ENCODE measurements around the gene WDR5. TPM values are rescaled to one million over a fixed set of nuclear protein-coding genes. Genes with fewer than 3 reads are reported as not detected.
A peak's percentile ranks its signal among the peaks of the same experiment; 100 is the strongest.

Gene WDR5
- total and polyA plus RNA-seq, 2 donors (not counting 1 experiment from before 2014, with no cell fraction given) = 15.5 to 26.0 TPM

DNA sequence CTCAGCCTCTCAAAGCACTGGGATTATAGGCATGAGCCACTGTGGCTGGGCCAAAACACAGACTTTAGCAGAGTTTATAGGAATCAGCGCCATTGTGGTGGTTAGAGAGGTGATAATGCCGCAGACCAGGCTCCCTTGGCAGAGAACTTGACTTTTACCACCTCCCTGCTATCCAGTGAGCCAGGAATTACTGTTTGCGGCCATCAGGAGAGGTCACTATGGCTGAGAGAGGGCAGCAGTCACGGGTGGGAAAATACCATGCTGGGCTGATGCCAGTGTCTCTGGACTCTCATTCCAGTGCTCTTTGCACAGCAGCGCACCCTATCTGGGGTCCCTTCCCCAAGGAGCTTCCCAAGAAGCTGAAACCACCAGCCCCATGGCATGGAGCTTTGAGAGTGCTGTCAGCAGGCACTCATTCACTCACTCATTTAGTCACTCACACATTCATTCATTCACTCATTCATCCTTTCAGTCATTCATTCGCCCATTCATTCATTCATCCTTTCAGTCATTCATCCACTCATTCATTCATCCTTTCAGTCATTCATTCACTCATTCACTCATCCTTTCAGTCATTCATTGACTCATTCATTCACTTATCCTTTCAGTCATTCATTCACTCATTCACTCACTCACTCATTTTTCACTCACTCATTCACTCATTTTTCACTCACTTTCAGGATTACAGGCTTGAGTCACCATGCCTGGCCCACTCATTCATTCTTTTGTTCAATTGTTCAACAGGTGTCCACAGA lies 55.8 kb downstream of the WDR5 start:
- DNase-seq (ENCODE audit: low read depth in 2 of 2) = no peak
- H3K4me1 ChIP-seq (ENCODE audit: control insufficient read depth, extremely low read depth, insufficient read depth, low read length) = no peaks in the 10 kb centered on the region
- no peaks in the 10 kb centered on the region for H4K20me1 ChIP-seq (ENCODE audit: control insufficient read depth, extremely low read depth, insufficient read depth, low read length)
- H3K36me3 ChIP-seq (ENCODE audit: control insufficient read depth, insufficient read depth, low read length) = no peaks in the 10 kb centered on the region
- H3K4me3 ChIP-seq (replicated peaks in 1 of 4; ENCODE audit: control extremely low read depth in 1 of 4, insufficient read depth in 1 of 4, low read depth in 3 of 4, low read length in 4 of 4) = no peak overlapping the region
- no peak overlapping the region for H3K9ac ChIP-seq (ENCODE audit: insufficient read depth, low read length)
- no peak for TF ChIP-seq CTCF (conservative IDR thresholded peaks at IDR 0.05 in 1 of 2, IDR thresholded peaks at IDR 0.05 in 1 of 2; ENCODE audit: low read depth in 1 of 2, low read length in 2 of 2)
- H2AFZ ChIP-seq (ENCODE audit: low read length) = no peak overlapping the region
- H3K9me3 ChIP-seq (ENCODE audit: control insufficient read depth, insufficient read depth, low read depth, low read length) = no peaks in the 10 kb centered on the region
- H3K27me3 ChIP-seq (ENCODE audit: control insufficient read depth, insufficient read depth, low read length) = peaks cover 9% of the 10 kb centered on the region
- no peak overlapping the region for H3K4me2 ChIP-seq (ENCODE audit: extremely low read depth, insufficient read depth, low read length)
- H3K27ac ChIP-seq (ENCODE audit: insufficient read depth, low read length) = no peak overlapping the region
- no peaks in the 10 kb centered on the region for H3K79me2 ChIP-seq (ENCODE audit: control insufficient read depth, insufficient read depth, low read length)

DNA sequence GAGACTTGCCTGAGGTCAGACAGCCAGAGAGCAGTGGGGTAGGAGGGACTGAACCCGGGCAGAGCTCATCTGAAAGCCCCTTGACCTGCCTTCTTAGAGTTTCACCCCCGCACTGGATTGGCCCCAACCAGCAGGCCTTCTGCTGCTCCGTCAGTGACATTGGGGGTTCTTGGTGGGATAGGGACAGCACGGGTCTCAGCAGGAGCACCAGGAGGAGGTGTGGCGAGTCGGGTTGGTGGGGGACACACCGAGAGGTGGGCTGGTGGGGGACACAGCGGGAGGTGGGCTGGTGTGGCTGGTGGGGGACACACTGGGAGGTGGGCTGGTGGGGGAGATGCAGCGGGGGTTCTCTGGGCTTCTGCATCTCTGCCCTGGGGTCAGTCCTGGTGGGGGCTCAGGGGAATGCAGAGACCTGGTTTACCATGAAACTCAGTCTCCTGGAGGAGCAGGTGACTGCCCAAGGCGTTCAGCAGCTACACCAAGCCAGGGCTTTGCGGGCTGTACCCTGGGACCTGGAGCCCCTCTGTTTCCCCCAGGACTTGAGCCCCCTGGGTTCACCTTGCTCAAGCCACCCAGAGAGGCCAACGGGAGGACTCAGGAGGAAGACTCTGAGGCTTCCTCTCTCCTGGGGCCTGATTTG lies 56.5 kb downstream of the WDR5 start:
- Histone ChIP-seq H3K27me3 (ENCODE audit: control insufficient read depth, insufficient read depth, low read length) (peaks cover 5% of the 10 kb centered on the region), H3K9ac (ENCODE audit: insufficient read depth, low read length) (no peak overlapping the region), H3K36me3 (ENCODE audit: control insufficient read depth, insufficient read depth, low read length) (no peaks in the 10 kb centered on the region), H3K9me3 (ENCODE audit: control insufficient read depth, insufficient read depth, low read depth, low read length) (no peaks in the 10 kb centered on the region), H3K4me3 (replicated peaks in 1 of 4; ENCODE audit: control extremely low read depth in 1 of 4, insufficient read depth in 1 of 4, low read depth in 3 of 4, low read length in 4 of 4) (no peak overlapping the region), H4K20me1 (ENCODE audit: control insufficient read depth, extremely low read depth, insufficient read depth, low read length) (no peaks in the 10 kb centered on the region), H3K79me2 (ENCODE audit: control insufficient read depth, insufficient read depth, low read length) (no peaks in the 10 kb centered on the region), H3K4me1 (ENCODE audit: control insufficient read depth, extremely low read depth, insufficient read depth, low read length) (no peaks in the 10 kb centered on the region), H3K4me2 (ENCODE audit: extremely low read depth, insufficient read depth, low read length) (no peak overlapping the region), H2AFZ (ENCODE audit: low read length) (no peak overlapping the region), H3K27ac (ENCODE audit: insufficient read depth, low read length) (no peak overlapping the region)
- DNase-seq (ENCODE audit: low read depth in 2 of 2) = no peak
- TF ChIP-seq EZH2 (IDR thresholded peaks at IDR 0.05; ENCODE audit: low read length, missing control alignments) (no peak), CTCF (conservative IDR thresholded peaks at IDR 0.05 in 1 of 2, IDR thresholded peaks at IDR 0.05 in 1 of 2; ENCODE audit: low read depth in 1 of 2, low read length in 2 of 2) (no peak)

DNA sequence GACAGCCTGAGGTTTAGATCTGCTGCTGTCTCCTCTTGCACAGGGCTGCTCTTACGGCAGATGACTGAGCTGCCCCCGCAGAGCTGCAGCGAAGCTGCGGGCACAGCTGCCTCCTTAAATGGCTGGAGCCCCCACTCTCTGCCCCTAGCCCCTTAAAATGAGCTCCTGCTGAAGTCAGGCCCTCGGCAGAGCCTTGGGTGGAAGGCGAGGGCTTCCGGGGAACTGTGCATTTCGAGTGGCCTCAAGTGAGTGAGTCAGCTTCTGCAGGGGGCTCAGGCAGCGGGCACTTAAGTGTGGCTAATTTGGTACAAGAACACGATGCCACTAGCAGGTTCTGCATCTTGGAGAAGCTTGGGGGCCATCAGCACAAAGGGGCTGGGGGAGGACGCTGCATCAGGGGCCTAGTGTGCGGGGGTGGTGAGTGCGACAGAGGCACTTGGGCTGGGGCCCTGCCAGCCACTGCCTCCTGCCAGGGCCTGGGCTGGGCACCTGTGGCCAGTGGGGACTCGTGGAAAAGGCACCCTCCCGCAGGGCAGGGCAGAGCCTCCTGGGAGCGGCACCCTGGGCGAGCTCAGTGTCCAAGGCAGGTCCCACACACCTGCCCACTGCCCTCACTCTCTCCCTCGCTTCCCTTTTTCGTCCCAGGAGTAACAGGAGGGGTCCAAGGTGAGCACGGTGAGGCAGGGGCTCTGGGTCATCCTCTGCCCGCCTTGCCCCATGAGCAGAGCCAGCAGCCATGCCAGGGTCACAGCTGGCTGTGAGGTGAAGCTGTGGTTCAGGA lies 57.3 kb downstream of the WDR5 start:
- H3K9me3 ChIP-seq (ENCODE audit: control insufficient read depth, insufficient read depth, low read depth, low read length) = no peaks in the 10 kb centered on the region
- H3K4me3 ChIP-seq (replicated peaks in 1 of 4; ENCODE audit: control extremely low read depth in 1 of 4, insufficient read depth in 1 of 4, low read depth in 3 of 4, low read length in 4 of 4) = no peak overlapping the region
- no peak overlapping the region for H3K9ac ChIP-seq (ENCODE audit: insufficient read depth, low read length)
- no peak overlapping the region for H3K27ac ChIP-seq (ENCODE audit: insufficient read depth, low read length)
- no peaks in the 10 kb centered on the region for H3K4me1 ChIP-seq (ENCODE audit: control insufficient read depth, extremely low read depth, insufficient read depth, low read length)
- DNase-seq (ENCODE audit: low read depth in 2 of 2) = peak in 1 of 2 donors; percentile 35
- no peak overlapping the region for H3K4me2 ChIP-seq (ENCODE audit: extremely low read depth, insufficient read depth, low read length)
- no peak for TF ChIP-seq CTCF (conservative IDR thresholded peaks at IDR 0.05 in 1 of 2, IDR thresholded peaks at IDR 0.05 in 1 of 2; ENCODE audit: low read depth in 1 of 2, low read length in 2 of 2)
- TF ChIP-seq EZH2 (IDR thresholded peaks at IDR 0.05; ENCODE audit: low read length, missing control alignments) = no peak
- no peaks in the 10 kb centered on the region for H3K79me2 ChIP-seq (ENCODE audit: control insufficient read depth, insufficient read depth, low read length)
- peaks cover 3% of the 10 kb centered on the region for H3K27me3 ChIP-seq (ENCODE audit: control insufficient read depth, insufficient read depth, low read length)
- no peaks in the 10 kb centered on the region for H4K20me1 ChIP-seq (ENCODE audit: control insufficient read depth, extremely low read depth, insufficient read depth, low read length)
- H3K36me3 ChIP-seq (ENCODE audit: control insufficient read depth, insufficient read depth, low read length) = no peaks in the 10 kb centered on the region
- no peak overlapping the region for H2AFZ ChIP-seq (ENCODE audit: low read length)
